Nephron progenitor cell (in vitro differentiated cells): ENCODE data around the gene IGFBP2.
A peak's percentile ranks its signal among the peaks of the same experiment; 100 is the strongest.

ENCODE experiments used
- DNase-seq: peaks from one replicate; pipeline ENCODE4 v3.0.0; 2021
- H3K27ac Mint-ChIP-seq: 2 replicates; pipeline ENCODE4 v1.8.0; 2021; ENCODE audit warnings: mild to moderate bottlenecking, moderate library complexity, mixed read lengths
- H3K27me3 Mint-ChIP-seq: 2 replicates; pipeline ENCODE4 v1.8.0; 2021; ENCODE audit warnings: mild to moderate bottlenecking, low read depth, mixed read lengths; ENCODE audit not compliant: poor library complexity
- H3K36me3 Mint-ChIP-seq: 2 replicates; pipeline ENCODE4 v1.8.0; 2021; ENCODE audit warnings: low read depth, mixed read lengths
- H3K4me1 Mint-ChIP-seq: 2 replicates; pipeline ENCODE4 v1.8.0; 2021; ENCODE audit warnings: mixed read lengths
- H3K4me3 Mint-ChIP-seq: 2 replicates; pipeline ENCODE4 v1.8.0; 2021; ENCODE audit warnings: mild to moderate bottlenecking, moderate library complexity, mixed read lengths
- H3K9me3 Mint-ChIP-seq: 2 replicates; pipeline ENCODE4 v1.8.0; 2021; ENCODE audit warnings: mild to moderate bottlenecking, moderate library complexity, mixed read lengths
- TF ChIP-seq, protein P1 (sequence below): fragments of 200-600 bp; sonication (generic); IDR thresholded peaks from 2 replicates; pipeline ENCODE4 v1.5.0; 2021; ENCODE audit warnings: antibody characterized with exemption

The IGFBP2 gene

DNA sequence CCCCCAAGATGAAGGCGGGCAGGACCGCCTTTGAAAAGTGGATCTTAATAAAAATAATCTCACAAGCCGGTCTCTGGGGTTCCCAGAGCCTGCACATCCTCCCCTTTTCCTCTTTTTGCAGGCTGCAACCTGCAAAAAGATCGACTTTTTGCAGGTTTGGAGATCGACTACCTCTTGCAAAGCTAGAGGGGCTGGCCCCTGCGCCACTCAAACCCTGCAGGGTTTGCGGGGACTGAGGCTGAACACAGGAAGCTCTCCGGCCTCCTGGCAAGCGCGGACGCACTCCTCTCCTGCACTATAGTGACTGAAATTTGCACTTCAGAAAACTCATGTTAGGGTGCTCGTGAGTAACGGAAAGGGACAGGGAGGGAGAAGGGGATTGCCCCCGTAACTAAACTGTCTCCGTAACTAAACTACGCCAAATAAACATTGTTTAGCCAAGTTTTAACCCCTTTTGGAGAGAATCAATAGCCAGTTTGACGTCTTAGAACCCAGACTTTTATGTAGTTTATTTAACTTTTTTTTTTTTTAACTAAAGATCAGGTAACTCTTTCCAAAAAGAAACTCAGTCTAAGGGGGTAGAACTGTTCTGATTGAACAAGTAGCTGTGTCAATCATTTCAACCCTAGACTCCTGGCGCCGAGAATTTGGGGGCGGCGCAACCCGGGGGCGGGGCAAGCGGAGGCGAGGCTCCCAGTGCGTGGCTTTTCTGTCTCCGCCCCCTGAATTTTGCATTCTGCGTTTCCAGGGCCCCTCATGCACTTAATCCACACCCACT is 59.6 kb downstream of the IGFBP2 start:
- DNase-seq, result peak; percentile 94
- H3K36me3 Mint-ChIP-seq, result peaks cover 19% of the 10 kb centered on the region
- H3K4me1 Mint-ChIP-seq, result peaks cover 67% of the 10 kb centered on the region
- H3K27ac Mint-ChIP-seq, result peak overlapping the region; percentile 91
- TF ChIP-seq, protein P1, sequence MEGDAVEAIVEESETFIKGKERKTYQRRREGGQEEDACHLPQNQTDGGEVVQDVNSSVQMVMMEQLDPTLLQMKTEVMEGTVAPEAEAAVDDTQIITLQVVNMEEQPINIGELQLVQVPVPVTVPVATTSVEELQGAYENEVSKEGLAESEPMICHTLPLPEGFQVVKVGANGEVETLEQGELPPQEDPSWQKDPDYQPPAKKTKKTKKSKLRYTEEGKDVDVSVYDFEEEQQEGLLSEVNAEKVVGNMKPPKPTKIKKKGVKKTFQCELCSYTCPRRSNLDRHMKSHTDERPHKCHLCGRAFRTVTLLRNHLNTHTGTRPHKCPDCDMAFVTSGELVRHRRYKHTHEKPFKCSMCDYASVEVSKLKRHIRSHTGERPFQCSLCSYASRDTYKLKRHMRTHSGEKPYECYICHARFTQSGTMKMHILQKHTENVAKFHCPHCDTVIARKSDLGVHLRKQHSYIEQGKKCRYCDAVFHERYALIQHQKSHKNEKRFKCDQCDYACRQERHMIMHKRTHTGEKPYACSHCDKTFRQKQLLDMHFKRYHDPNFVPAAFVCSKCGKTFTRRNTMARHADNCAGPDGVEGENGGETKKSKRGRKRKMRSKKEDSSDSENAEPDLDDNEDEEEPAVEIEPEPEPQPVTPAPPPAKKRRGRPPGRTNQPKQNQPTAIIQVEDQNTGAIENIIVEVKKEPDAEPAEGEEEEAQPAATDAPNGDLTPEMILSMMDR, result no peak
- H3K4me3 Mint-ChIP-seq, result peak overlapping the region; percentile 91
- H3K9me3 Mint-ChIP-seq, result no peaks in the 10 kb centered on the region
- H3K27me3 Mint-ChIP-seq, result no peaks in the 10 kb centered on the region

DNA sequence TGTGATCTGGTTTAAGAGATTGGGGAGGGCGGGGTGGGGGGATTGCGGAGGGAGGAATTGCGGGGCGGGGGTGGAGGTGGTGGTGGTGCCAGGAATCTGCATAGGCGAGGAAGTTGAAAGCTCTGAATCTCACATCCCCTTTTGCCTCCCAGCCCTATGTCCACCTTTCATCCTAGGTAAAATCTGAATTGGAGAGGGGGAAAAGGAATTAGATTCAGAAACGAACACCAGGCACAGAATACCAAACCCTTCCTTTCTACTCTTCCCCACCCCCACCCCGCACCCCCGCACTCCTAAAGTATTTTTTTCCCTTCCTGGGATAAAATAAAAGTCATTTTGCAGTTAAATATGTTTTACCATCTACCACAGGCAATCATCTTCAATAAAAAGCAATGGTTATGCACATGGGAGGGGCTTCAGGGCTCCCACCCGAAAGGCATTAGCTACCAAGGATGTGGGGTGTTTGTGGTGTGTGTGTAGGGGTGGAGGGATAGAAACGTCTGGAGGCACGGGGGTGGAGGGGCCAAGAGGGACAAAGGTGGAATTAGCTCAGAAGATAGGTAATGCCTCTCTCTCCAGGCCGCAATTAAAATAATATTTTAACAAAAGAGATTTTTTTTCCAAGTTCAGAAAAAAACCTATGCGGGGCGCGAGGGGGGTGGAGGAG is 60.3 kb downstream of the IGFBP2 start:
- Mint-ChIP-seq H3K27me3 (no peaks in the 10 kb centered on the region), H3K9me3 (no peaks in the 10 kb centered on the region), H3K27ac (peak overlapping the region; percentile 58), H3K4me3 (peak overlapping the region; percentile 91), H3K36me3 (peaks cover 14% of the 10 kb centered on the region), H3K4me1 (peaks cover 60% of the 10 kb centered on the region)
- no peak for DNase-seq
- TF ChIP-seq, protein P1, result no peak

DNA sequence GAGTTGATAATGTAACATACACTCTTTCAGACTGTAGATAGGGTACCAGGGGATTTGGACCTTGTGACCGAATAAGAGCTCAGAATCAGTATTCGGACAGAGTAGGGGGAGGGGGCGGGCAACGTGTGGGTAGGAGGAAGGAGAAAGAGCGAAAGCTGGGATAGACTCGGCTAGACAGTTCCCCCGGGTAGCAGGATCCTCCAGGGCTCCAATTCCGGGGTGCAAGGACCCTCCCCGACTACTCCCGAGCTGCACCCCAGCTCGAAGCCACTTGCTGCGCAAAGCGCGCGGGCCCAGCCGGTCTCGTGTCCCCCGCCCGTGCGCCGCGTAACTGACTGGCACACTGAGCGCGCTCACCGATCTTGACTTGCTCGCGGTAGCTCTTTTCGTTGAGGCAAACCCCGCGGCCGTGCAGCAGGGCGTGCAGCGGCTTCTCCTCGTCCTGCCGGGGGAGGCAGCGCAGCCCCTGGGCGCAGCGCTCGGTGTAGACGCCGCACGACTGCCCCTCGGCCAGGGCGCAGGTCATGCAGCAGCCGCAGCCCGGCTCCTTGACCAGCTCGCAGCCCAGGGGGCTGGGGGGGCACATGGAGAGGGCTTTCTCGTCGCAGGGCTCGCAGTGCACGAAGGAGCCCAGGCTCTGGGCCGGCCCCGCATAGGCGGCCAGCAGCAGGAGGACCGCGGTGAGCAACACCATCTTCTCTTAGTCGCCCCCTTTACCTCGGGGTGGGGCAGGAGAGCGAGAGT is 61.0 kb downstream of the IGFBP2 start:
- peak overlapping the region; percentile 91 for H3K4me3 Mint-ChIP-seq
- no peaks in the 10 kb centered on the region for H3K9me3 Mint-ChIP-seq
- TF ChIP-seq, protein P1, result no peak
- peak overlapping the region; percentile 58 for H3K27ac Mint-ChIP-seq
- no peaks in the 10 kb centered on the region for H3K27me3 Mint-ChIP-seq
- H3K4me1 Mint-ChIP-seq, result peaks cover 53% of the 10 kb centered on the region
- peak; percentile 79 for DNase-seq
- peaks cover 7% of the 10 kb centered on the region for H3K36me3 Mint-ChIP-seq

DNA sequence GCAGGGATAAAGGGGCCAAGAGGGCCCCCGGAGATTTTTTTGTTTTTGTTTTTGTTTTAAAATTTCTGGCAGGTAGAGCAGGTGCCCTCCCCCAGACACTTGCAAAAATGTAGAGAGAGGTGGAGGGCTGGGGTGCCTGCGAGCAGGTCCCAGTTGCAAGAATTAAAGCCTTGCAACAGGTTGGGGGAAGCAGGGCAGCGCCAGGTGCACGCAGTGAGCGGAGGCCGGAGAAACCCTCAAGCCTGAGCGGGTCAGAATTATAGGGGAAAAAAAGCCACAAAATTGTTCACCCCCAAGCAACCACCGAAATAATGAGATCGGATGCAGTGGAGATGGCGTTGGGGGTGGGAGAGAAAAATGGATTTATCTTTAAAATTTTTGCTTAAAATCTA is 61.6 kb downstream of the IGFBP2 start:
- H3K9me3 Mint-ChIP-seq, result no peaks in the 10 kb centered on the region
- no peak for DNase-seq
- no peak overlapping the region for H3K27ac Mint-ChIP-seq
- peaks cover 4% of the 10 kb centered on the region for H3K36me3 Mint-ChIP-seq
- peak overlapping the region; percentile 91 for H3K4me3 Mint-ChIP-seq
- no peaks in the 10 kb centered on the region for H3K27me3 Mint-ChIP-seq
- TF ChIP-seq, protein P1, result no peak
- H3K4me1 Mint-ChIP-seq, result peaks cover 47% of the 10 kb centered on the region

DNA sequence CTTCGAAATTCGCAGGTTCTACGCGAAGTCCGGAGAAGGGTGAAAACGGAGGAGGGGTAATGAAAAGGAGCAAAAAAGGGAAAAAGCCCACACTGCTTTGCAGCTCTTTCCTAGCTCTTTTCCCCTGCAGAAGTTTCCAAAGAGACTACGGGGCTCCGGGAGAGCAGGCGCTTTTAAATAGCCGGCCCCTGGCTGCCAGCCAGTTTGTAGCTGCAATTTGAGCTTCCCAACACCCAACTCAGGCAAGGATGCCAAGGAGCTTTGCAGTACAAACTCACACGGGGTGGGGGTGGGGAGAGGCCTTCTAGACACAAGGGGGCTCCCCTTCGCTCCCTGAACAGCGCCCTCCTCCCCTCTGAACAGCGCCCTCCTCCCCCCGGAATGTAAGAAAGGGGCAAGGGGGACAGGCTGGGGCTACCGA is 62.2 kb downstream of the IGFBP2 start, which contains the start of gene IGFBP5:
Gene IGFBP5 (minus strand): TSS at position 149 of the 421 bp plus-strand sequence. CDS start 774 bp downstream, outside the sequence.
- Mint-ChIP-seq H3K27me3 (no peaks in the 10 kb centered on the region), H3K9me3 (no peaks in the 10 kb centered on the region), H3K27ac (peak within 1 kb of the TSS; percentile 88), H3K4me1 (peaks cover 41% of the 10 kb centered on the region), H3K4me3 (peak within 1 kb of the TSS; percentile 91), H3K36me3 (peaks cover under 1% of the 10 kb centered on the region)
- DNase-seq, result peak; percentile 72
- TF ChIP-seq, protein P1, result no peak
